DMS153 (cell line): ENCODE data around the gene INTS1.

Experiments
- DNase-seq: peaks from one replicate; lab custom pipeline; 2025; lab: John Stamatoyannopoulos, UW

The INTS1 gene

DNA sequence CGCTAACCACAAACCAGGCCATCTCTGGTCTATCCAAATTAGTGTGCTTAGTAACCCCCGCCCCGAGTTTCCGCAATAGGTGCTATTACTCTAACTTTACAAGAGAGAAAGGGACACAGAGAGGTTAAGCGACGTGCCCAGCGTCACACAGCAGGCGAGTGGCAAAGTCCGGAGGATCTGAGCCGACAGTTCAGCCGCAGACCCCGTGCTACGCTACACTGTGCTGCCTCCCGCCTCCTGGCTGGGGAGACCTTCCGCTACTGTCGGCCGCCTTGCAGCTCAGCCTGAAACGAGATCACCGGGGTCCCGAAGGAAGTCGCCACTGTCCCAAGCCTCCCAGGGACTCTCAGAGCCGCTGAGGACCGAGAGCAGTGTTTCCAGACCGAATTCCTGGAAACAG lies 799 bp downstream of the INTS1 start:
- no peak for DNase-seq

DNA sequence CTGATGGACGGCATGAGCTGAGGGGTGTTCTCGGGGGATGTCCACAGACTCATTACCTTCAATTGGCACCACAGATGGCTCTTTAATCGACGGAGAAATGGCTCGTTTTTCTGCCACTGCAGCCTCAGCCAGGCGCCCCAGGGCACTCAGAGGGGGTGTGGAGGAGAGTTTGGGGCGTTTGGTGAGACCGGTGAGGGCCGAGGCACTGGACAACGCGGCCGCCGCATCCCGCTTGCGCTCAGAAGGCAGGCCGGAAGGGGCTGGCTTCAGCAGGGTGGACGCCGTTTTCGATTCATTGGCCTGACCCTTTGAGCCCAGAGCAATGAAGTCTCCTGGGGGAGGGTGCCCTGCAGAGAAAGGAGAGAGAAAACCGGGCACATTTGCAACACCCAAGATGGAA lies 1.3 kb downstream of the INTS1 start:
- DNase-seq, result no peak

DNA sequence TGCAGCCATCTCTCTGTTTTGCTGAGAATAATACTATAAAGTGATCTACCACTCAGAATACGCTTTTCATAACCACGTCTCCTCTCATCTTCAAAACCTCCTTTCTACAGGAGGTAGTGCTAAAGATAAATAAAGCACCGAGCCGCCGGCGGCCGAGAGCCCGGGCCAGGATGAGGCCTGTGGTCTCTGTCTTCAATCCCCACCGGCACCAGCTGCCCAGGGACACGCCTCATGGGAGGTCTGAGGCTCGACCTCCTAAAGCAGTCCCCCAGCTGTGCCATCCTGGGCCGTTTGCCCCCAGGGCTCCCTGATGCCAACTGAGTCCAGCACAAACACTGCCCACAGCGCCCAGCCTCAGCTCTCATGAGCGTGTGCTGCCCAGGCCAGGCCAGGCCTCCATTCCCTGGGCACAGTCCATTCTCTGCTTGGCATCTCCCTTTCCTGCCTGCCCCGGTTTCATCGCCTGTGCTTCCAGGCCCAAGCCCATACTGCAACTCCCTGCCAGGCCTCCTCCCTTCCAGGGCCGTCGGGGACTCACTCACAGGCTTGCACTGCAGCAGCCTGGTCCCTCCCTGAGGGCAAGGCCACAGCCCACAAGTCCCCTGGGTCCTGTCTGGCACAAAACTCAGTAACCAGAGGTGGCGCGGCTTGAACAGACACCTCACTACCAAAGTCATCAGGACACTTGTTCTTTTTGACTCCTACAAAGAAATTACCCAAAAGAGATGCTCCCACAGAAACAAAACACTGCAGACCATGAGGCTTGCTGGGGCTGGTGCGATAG lies 2.5 kb downstream of the INTS1 start:
- no peak for DNase-seq

DNA sequence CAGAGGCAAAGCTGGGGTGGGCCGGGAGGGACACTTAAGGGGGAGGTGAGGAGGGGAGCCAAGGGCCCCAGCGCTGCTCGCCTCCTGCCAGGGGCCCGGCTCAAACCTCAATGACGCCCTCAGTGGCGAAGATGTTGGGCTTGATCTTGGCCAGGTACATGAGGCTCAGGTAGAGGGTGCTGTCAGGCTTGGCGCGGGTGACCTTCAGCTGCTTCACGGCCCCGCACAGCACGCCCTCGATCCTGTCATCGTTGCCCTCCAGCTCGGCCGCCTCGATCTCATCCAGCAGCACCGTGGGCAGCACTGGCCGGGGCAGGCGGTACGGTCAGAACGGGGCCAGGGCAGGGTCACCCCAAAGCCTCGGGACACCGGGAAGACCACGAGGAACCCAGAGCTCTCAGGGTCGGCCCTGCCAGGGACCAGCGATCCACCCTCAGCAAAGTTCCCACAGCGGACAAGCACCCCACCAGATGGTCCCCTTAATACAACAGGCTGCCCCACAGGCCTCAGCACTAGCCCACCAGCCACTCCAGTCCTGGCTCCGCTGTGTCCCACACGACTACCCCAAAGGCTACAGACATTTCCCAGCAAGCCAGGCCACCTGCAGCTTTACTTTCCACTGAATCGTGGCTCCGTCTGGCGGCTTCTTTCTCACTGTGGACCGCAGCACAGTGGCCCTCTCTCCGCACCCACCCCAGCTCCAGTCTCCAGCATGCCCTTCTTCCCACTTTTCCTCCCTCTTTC lies 4.0 kb downstream of the INTS1 start:
- no peak for DNase-seq

DNA sequence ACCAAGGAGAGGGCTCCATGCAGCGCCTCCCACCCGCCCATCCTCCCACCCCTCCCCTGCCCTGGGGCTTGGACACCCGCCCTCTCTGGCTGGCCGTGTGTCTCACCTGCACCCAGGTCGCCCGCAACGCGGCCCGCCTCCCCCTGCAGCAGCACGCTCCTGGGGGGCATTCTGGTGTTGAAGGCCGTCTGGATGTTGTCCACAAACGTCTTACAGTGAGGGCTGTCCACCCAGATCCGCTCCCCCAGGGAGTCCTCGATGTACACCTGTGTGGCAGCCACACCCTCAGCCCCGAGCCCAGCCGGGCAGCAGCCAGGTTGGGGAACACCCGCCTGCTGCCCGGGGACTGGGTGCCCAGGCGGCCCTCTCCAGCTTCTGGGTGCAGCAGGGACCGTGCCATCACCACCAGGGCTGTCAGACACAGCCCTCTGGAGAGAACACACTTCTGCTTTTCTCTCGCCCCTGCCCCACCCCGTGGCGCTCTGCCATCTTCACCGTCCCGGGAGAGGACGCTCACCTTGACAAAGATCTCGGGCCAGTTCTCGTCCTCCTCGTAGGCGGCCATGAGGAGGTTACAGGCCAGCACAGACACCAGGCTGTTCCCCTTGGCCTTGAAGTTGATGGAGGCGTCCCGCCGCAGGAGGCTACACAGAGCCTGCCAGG lies 4.7 kb downstream of the INTS1 start:
- no peak for DNase-seq

DNA sequence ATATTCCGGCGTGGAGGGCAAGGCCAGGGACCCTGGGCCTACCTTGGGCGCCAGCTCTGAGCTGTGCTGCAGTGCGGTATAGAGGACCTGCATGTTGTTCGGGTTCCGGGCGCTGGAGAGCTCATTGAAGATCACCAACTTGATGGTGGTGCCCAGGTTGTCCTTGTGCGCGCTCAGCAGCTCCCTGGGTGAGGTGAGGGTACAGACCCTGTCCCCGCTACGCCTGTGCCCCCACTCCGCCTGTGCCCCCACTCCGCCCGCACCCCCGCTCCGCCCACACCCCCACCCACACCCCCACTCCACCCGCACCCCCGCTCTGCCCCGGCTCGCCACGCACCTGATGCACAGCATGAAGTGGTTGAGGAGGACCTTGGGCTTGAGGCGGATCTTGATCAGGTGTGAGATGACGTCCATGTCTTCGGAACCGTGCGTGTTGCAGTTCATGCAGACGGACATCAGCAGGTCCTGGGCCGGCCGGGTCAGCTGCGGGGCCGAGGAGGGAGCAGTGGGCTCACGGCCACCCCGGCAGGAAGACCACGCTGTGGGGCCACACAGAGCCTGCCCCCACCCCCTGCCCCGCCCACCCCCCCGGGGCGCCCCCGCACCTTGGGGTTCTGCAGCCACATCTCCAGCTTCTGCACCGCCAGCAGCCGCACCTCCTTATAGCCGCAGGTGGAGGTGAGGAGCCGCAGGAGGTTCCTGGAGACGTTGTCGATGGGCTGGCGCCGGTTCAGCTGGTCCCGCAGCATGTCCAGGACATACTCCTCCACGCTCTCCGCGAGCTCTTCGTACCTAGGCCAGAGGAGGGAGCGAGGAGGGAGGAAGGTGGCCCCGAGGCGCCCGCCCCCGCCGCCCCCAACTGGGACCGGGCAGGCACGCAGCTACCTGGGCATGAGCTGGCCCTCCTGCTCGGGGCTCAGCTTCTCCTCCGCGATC lies 5.6 kb downstream of the INTS1 start:
- DNase-seq, result no peak

DNA sequence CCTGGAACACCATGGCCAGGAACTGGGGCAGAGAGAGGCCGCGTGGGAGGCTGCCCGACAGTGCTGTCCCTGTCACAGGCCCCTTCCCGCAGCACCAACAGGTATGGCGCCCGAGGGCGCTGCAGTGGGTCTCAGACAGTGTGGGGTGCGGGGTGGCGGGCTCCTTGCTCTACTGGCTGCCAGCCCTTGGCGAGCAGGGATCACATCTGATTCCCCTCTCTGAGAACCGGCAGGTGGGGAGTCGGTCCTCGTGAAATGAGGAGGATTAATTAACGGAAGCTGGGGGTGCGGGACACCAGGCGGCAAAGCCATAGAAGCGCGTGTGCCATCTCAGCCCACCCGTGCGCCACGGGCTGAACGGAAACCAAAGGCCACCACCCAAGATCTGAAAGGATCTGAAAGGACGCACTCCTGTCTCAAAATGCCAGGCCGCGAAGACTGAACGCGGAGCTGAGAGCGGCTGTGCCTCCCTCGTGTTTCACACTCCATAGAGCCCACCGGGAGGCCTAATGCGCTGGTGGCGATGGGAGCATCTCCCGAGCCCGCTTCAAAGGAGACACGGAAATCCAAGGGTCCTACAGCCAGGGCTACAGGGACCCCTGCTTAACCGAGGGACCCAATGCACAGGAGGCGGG lies 6.8 kb downstream of the INTS1 start:
- no peak for DNase-seq

DNA sequence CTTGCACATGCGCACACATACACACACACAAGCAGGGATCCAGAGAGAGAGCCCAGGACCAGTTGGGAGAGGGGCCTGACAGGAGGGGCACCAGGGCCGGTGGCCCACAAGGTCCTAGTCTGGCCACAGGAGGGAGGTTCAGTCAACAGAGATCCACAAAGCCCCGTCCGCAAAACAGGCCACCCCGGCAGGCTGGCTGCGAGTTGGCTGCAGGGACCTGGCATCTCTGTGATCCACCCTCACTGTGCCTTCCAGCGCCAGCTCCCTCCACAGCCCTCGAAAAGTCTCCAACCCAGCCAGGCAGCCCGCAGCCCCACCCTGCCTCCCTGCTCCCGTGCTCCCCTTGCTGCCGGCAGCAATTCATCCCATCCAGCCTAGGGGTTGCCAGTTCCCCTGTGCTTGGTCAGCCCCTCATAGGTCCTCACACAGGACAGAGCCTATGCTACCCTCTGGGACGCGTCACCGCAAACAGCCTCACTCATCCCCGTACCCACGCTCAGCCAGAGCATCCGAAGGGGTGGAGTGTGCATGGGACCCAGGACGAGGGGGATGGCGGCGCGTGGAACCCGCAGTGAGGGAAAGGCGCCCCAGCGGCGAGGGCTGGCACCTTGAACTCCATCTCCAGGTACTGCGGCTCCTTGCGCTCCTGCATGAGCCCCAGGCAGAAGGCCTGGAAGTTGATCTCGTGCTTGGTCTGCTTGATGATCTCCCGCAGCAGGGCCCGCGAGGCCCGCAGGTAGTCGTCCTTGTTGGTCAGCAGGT lies 7.5 kb downstream of the INTS1 start:
- DNase-seq, result no peak

DNA sequence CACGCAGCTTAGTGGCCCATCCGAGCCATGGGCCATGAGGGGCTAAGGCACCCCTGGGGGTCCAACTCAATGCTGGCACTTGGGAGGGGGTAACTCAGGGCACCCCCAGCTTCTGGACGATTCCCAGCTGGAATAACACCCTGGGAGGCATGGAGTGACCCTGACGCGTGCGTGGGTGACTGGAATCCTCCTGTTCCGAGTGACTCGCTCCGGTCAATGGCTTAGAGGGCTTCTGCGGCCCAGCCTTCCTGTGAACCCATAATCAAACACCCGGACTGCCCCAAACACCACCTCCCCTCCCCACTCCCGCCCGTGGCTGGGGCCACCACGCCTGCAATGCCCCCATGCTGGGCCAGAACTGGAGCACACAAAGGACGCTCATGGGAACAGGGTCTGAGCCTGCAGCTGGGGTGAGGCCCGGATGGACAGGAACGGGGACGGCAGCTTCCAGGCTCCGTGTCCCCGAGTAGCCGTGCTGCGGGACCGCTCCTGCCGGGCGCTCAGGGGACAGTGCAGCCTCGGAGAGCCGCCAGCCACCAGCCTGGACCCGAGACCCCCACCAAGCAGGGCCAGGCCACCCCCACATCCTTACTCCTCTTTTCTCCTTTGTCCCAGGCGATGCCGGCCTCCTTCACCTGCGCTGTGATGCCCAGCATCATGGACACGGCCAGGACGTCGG lies 8.5 kb downstream of the INTS1 start:
- no peak for DNase-seq

DNA sequence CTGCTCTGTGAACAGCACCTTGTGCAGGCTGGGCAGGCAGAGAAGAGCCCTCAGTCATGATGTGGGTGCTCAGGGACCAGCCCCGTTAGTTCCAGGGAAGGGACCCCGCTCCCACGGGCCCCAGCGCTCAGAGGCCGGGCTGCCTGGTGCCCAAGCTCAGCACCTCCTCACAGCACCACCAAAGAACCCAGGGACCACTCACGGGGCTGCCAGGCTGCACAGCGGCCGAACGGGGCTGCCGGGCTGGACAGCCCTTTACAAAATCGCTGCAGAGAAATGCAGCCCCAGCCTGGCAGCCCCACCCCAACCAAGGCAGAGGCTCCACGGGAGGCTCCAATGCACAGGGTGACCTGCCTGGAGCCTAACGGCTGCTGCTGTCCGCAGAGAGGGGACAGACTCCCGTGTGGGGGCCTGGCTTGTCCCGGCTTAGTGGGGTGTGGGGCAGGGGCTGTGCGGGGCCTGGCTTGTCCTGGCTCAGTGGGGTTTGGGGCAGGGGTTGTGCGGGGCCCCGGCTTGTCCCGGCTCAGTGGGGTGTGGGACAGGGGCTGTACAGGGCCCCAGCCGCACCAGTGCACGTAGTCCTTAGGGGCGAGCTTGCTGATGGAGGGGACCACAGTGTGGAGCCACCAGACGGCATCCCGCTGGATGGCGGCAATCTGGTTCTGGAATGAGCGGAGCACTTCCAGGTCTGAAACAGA lies 9.2 kb downstream of the INTS1 start:
- DNase-seq, result no peak

DNA sequence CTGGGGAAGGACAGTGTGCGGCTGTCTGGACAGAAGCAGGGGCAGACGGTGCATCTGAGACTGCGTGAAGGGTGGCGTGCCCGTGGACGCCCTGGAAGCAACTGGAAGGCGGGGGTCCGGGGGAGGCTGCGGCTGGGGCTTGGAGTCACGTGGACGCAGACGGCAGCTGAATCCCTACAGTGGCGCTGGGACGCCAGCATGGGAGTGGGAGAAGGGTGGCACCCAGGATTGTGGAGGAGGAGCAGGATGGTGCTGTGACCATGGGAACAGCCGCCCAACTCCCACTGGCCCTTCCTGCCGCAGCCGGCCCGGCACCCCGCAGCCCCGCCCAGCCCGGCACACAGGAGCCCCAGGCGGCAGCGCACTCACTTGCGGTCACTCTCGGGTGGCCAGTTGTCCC lies 9.7 kb downstream of the INTS1 start:
- no peak for DNase-seq

DNA sequence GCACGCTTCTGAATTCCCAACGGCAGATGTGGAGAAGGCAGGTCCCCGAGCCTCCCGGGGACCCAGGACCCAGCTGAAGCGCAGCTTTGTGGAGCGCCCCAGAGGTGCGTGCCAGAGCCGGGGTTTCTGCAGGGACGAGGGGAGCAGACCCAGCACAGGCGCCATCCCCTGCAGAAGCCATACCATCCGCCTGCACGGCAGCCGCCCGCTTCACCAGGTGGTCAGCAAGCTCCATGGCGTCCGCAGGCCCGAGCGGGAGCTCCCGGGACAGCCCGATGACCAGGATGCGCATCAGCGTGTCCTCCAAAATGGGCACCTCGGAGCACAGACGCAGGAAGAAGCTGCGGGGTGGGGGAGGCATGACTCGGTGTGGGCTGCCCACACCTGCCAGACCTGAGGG lies 10.6 kb downstream of the INTS1 start:
- no peak for DNase-seq

DNA sequence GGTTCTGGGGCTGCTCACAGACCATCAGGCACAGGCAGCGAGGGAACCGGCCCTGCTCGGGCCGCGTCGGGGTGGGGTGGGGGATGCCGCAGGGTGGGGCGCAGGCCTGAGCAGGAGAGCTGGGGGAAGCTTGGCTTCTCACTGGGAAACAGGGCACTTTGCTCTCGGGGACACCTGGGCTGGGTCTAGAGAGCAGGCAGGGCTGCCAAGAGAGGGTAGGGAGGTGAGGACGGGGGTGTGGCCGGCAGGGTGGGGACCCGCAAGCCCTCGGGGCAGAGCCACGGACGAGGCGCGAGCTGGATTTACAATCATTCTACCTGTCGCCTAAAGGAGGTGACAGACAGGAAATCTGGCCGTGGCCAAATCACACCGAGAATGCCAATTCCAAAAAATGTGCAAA lies 11.1 kb downstream of the INTS1 start:
- DNase-seq, result no peak

DNA sequence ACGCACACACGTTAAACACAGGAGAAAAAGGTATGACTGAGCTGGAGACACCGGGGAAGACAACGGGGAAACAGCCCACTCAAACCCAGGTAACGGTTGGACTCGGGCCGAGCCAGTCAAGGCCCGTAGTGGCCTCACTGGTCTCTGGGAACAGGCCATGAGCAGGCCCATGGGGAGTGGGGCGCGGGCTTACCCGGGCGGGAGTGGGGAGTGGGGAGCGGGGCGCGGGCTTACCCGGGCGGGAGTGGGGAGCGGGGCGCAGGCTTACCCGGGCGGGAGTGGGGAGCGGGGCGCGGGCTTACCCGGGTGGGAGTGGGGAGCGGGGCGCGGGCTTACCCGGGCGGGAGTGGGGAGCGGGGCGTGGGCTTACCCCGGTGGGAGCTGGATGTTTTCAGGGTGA lies 11.5 kb downstream of the INTS1 start:
- DNase-seq, result no peak

DNA sequence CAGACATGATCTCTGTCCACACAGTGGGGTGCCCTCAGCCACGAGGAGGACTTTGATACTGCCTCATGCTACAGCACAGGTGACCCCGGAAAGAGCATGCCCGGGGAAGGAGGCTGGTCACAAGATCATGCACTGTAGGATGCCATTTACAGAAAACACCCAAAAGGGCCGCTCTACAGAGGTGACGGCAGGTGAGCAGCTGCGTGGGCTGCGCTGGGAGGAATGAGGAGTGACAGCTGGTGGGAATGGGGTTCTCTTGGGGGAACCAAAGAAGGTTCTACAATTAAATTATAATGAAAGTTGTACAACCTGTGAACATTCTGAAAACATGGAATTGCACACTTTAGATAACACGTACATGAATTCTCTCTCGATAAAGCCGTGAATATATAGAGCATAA lies 12.0 kb downstream of the INTS1 start:
- no peak for DNase-seq

DNA sequence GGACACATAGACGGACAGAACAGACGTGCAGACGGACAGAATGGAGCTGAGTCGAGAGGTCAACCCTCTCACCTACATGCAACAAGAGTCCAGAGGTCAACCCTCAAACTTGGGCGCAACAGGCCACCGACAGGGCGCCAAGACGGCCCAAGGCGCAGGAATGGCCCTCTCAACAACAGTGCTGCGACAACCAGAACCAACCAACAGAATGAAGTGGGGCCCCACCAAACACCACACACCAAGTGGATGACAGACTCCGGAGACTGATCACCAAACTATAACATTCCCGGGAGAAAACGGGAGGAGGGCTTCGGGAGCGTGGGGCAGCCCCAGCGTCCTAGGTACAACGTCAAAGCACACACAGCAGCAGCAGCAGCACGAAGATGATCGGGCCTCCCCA lies 13.4 kb downstream of the INTS1 start:
- DNase-seq, result no peak

DNA sequence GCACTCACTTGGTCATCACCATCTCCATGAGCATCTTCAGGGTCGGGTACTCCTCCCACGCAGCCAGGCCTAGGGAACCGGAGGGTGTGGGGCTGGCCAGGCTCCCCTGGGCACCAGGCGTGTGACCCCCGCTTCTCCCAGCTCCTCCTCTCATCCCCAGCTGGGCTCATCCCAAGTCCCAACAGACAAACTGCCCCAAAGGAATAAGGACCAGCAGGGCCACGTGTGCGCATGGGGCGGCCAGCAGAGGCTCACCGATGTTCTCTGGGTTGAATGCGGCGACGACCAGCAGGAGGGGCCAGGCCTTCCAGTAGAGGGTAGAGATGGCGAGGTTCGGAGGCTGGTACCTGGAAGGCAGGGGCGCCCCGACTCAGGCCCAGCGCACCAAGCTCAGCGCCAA lies 14.9 kb downstream of the INTS1 start:
- no peak for DNase-seq

DNA sequence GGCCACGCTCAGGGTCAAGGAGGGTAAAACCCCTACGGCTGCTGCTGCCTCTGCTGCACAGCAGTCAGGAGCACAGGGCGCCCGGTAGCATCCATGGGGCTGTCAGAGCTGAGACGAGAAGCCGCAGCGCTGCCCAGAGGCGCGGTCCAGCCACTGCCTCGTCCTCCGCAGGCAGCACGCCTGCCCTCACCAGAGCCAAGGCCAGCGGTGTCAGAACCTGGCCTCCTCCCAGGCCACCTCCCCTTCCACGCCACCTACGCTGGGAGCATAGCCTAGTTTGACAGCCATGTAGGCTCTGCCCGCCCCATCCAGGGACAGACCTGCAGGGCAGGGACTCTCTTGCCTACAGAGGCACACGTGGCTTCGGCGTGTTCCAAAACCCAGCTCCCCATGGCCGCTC lies 16.2 kb downstream of the INTS1 start:
- DNase-seq, result no peak

DNA sequence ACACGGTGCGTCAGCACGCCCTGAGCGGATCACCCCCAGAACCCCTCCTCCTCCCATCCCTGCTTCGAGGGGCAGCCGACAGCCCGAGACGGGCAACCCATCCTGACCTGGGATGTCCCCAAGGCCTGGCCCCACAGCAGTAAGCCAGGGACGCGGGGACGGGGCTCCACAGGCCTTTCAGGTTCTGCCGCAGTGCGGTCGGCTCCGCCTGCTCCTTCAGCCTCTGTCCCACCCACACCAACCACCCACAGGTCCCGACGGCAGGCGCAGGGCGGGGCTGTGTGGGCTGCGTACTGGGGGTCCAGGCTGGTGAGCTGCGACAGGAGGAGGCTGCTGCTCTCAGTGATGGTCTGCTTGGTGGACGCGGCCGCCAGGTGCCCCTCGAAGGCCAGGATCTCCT lies 16.7 kb downstream of the INTS1 start:
- no peak for DNase-seq

DNA sequence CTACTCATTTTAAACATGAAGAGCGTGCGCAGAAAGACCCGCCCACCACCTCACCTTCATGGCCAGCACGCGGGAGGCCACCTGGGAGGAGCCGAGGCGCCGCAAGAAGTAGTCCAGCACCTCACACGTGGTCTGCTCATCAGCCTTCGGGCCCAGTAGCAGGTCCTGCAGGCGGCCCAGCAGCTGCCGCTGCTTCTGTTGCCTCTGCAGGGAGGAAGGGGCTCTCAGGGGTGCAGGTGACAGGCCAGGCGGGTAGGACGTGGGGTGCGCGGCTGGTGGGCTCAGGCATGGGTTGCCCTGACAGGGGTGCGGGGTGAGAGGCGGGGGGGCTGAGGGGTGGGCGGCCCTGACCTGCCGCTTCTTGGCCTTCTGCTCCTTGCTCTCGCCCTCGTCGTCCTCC lies 17.6 kb downstream of the INTS1 start:
- no peak for DNase-seq
